Measurements from ENCODE around the gene AHCTF1.

DNA sequence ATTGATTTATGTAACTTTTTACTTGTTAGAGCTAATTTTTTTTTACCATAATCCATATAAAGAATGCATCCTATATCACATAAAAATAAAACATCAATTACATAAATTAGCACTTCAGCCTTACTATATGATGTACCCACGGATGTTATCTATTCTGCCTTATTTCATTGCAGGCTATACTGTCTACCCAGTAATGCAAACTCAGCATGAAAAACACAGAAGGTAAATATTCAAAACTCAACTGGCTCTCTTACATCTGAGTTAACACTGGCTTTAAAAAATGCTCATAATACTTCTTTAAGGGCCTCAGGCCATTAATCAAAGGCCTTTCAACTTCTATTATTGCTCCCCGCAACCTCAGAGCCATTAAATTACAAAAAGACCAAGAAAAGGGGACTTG lies 65.8 kb downstream of the AHCTF1 start:
- no peak for TF ChIP-seq ZNF274 (IDR thresholded peaks at IDR 0.05; ENCODE audit: borderline replicate concordance, extremely low read depth, low read length)
- TF ChIP-seq CTCF (IDR thresholded peaks at IDR 0.05; ENCODE audit: control extremely low read depth in 1 of 3, insufficient read depth in 1 of 3, low read depth in 1 of 3, low read length in 3 of 3), result no peak
- no peak for TF ChIP-seq RAD21 (IDR thresholded peaks at IDR 0.05 in 1 of 2, conservative IDR thresholded peaks at IDR 0.05 in 1 of 2; ENCODE audit: low read depth in 2 of 2, low read length in 2 of 2)
